WTC11 (cell line): ENCODE data around the gene ALDOB.

ENCODE experiments used
- ATF2 ChIP-seq: sonication (generic); formaldehyde crosslinking; IDR thresholded peaks from 2 replicates; pipeline ENCODE4 v1.8.1; 2022; ENCODE audit warnings: low read depth, missing genetic modification reagents, borderline replicate concordance
- ELF4 ChIP-seq: sonication (generic); formaldehyde crosslinking; IDR thresholded peaks from 2 replicates; pipeline ENCODE4 v1.8.1; 2022; ENCODE audit warnings: low read depth, mild to moderate bottlenecking, moderate library complexity, missing genetic modification reagents
- KAT7 ChIP-seq: sonication (generic); formaldehyde crosslinking; IDR thresholded peaks from 2 replicates; pipeline ENCODE4 v1.8.1; 2023; ENCODE audit warnings: missing genetic modification reagents, mild to moderate bottlenecking, borderline replicate concordance
- MLX ChIP-seq: sonication (generic); formaldehyde crosslinking; IDR thresholded peaks from 2 replicates; pipeline ENCODE4 v1.8.1; 2023; ENCODE audit warnings: mild to moderate bottlenecking, missing genetic modification reagents, moderate library complexity
- TF ChIP-seq, protein P1 (sequence below): fragments of 200-600 bp; IDR thresholded peaks from 2 replicates; pipeline ENCODE4 v1.8.0; 2022; ENCODE audit warnings: antibody characterized with exemption
- TF ChIP-seq, protein P2 (sequence below): sonication (generic); formaldehyde crosslinking; IDR thresholded peaks from 2 replicates; pipeline ENCODE4 v1.8.1; 2023; ENCODE audit warnings: mild to moderate bottlenecking, missing genetic modification reagents

DNA sequence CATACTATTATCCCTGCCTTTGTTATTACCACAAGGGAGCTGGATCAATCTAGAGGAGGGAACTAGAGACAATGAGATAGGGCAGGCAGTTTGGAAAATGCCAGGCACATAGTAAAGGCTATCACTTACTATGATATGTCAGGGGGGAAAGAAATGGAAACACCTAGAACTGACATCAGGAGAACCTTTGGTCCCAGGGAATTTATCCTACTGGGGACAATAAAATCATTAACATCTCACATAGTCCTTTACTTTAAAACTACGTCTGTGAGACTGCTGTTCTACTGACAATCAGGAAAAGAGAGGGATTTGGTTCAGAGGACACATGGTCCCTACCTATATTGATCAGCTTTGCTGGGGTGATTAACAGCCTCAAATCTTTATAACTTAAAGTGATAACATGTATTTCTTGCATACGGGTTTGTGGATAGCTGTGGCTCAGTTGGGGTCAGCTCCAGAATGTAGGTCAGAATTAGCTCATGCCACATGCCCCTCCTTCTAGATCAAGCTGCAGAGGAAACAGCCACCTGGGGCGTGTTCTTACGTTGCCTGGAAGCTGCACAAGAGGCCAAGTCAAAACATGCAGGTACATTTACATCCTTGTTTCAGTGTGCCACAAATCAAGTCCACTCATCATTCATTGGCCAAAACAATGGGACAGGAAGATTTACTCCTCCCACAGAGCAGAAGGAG lies 43.9 kb upstream of the ALDOB start:
- TF ChIP-seq, protein P1, sequence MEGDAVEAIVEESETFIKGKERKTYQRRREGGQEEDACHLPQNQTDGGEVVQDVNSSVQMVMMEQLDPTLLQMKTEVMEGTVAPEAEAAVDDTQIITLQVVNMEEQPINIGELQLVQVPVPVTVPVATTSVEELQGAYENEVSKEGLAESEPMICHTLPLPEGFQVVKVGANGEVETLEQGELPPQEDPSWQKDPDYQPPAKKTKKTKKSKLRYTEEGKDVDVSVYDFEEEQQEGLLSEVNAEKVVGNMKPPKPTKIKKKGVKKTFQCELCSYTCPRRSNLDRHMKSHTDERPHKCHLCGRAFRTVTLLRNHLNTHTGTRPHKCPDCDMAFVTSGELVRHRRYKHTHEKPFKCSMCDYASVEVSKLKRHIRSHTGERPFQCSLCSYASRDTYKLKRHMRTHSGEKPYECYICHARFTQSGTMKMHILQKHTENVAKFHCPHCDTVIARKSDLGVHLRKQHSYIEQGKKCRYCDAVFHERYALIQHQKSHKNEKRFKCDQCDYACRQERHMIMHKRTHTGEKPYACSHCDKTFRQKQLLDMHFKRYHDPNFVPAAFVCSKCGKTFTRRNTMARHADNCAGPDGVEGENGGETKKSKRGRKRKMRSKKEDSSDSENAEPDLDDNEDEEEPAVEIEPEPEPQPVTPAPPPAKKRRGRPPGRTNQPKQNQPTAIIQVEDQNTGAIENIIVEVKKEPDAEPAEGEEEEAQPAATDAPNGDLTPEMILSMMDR, result no peak
- no peak for TF ChIP-seq ELF4
- no peak for TF ChIP-seq ATF2 (CRISPR knock-in tag)
- no peak for TF ChIP-seq MLX
- TF ChIP-seq, protein P2, sequence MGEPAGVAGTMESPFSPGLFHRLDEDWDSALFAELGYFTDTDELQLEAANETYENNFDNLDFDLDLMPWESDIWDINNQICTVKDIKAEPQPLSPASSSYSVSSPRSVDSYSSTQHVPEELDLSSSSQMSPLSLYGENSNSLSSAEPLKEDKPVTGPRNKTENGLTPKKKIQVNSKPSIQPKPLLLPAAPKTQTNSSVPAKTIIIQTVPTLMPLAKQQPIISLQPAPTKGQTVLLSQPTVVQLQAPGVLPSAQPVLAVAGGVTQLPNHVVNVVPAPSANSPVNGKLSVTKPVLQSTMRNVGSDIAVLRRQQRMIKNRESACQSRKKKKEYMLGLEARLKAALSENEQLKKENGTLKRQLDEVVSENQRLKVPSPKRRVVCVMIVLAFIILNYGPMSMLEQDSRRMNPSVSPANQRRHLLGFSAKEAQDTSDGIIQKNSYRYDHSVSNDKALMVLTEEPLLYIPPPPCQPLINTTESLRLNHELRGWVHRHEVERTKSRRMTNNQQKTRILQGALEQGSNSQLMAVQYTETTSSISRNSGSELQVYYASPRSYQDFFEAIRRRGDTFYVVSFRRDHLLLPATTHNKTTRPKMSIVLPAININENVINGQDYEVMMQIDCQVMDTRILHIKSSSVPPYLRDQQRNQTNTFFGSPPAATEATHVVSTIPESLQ (CRISPR knock-in tag), result no peak
- TF ChIP-seq KAT7 (CRISPR knock-in tag), result no peak
